ENCODE measurements around the gene RSL24D1.

Gene RSL24D1

GRCh38 chr15:55196458-55197361 is at the start of gene RSL24D1:
Gene RSL24D1, minus strand, starts transcription at chr15:55196941. Its CDS starts 51 bp downstream, at chr15:55196890.
- peak; percentile 100 for DNase-seq

GRCh38 chr15:55245059-55245458 is 48.3 kb upstream of the RSL24D1 start:
- DNase-seq: no peak

GRCh38 chr15:55241891-55242290 is 45.1 kb upstream of the RSL24D1 start:
- no peak for DNase-seq

GRCh38 chr15:55241186-55241585 is 44.4 kb upstream of the RSL24D1 start:
- no peak for DNase-seq

- DNase-seq: no peak
Measured at GRCh38 chr15:55240125-55240760, 43.5 kb upstream of the RSL24D1 start.

- no peak for DNase-seq
Measured at GRCh38 chr15:55239440-55240124, 42.8 kb upstream of the RSL24D1 start.

- no peak for DNase-seq
Measured at GRCh38 chr15:55238877-55239276, 42.1 kb upstream of the RSL24D1 start.

GRCh38 chr15:55237219-55238130 is 40.7 kb upstream of the RSL24D1 start:
- DNase-seq: no peak

GRCh38 chr15:55235546-55236036 is 38.9 kb upstream of the RSL24D1 start:
- no peak for DNase-seq

- no peak for DNase-seq
Measured at GRCh38 chr15:55234800-55235104, 38.0 kb upstream of the RSL24D1 start.

- no peak for DNase-seq
Measured at GRCh38 chr15:55234104-55234799, 37.5 kb upstream of the RSL24D1 start.

GRCh38 chr15:55231455-55231854 is 34.7 kb upstream of the RSL24D1 start:
- no peak for DNase-seq

GRCh38 chr15:55230953-55231352 is 34.2 kb upstream of the RSL24D1 start:
- no peak for DNase-seq

- no peak for DNase-seq
Measured at GRCh38 chr15:55230051-55230670, 33.4 kb upstream of the RSL24D1 start.

- no peak for DNase-seq
Measured at GRCh38 chr15:55226127-55226526, 29.4 kb upstream of the RSL24D1 start.

- DNase-seq: no peak
Measured at GRCh38 chr15:55224892-55225291, 28.2 kb upstream of the RSL24D1 start.

- DNase-seq: peak; percentile 34
Measured at GRCh38 chr15:55222588-55222987, 25.8 kb upstream of the RSL24D1 start.

- no peak for DNase-seq
Measured at GRCh38 chr15:55221090-55222011, 24.6 kb upstream of the RSL24D1 start.

GRCh38 chr15:55220606-55221005 is 23.9 kb upstream of the RSL24D1 start:
- DNase-seq: no peak

GRCh38 chr15:55218056-55218455 is 21.3 kb upstream of the RSL24D1 start:
- DNase-seq: no peak

Data from RPMI8226 (cell line).